Occipital lobe (tissue), 2 donors: ENCODE data around the gene SMOC2. TPM values are rescaled to one million over a fixed set of nuclear protein-coding genes. Genes with fewer than 3 reads are reported as not detected.
"Not testable (repeated sequence)": the region's sequence is repeated elsewhere in the genome, so short reads cannot be mapped to it uniquely, and the experiment has no call there.

Experiments
- DNase-seq: peaks from one replicate; lab custom pipeline; 2025; lab: John Stamatoyannopoulos, UW
- total RNA-seq: library from RNA; depleted of rRNA; stranded (reverse); fragments of >200 nt; gene quantifications from one replicate; pipeline ENCODE4 v1.2.3, GENCODE V29; 2014

The SMOC2 gene
- total RNA-seq, 1 donor from 2014 or later, result 1.2 TPM

DNA sequence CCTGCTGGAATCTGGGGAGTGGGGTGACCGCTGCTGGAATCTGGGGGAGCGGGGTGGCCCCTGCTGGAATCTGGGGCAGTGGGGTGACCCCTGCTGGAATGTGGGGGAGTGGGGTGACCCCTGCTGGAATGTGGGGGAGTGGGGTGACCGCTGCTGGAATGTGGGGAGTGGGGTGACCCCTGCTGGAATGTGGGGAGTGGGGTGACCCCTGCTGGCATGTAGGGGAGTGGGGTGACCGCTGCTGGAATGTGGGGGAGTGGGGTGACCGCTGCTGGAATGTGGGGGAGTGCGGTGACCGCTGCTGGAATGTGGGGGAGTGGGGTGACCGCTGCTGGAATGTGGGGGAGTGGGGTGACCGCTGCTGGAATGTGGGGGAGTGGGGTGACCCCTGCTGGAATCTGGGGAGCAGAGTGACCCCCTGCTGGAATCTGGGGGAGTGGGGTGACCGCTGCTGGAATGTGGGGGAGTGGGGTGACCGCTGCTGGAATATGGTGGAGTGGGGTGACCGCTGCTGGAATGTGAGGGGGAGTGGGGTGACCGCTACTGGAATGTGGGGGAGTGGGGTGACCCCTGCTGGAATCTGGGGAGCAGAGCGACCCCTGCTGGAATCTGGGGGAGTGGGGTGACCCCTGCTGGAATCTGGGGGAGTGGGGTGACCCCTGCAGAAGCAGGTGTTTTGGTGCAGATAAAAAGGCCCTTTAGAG, 97.4 kb downstream of the SMOC2 start:
- not testable (repeated sequence) for DNase-seq

DNA sequence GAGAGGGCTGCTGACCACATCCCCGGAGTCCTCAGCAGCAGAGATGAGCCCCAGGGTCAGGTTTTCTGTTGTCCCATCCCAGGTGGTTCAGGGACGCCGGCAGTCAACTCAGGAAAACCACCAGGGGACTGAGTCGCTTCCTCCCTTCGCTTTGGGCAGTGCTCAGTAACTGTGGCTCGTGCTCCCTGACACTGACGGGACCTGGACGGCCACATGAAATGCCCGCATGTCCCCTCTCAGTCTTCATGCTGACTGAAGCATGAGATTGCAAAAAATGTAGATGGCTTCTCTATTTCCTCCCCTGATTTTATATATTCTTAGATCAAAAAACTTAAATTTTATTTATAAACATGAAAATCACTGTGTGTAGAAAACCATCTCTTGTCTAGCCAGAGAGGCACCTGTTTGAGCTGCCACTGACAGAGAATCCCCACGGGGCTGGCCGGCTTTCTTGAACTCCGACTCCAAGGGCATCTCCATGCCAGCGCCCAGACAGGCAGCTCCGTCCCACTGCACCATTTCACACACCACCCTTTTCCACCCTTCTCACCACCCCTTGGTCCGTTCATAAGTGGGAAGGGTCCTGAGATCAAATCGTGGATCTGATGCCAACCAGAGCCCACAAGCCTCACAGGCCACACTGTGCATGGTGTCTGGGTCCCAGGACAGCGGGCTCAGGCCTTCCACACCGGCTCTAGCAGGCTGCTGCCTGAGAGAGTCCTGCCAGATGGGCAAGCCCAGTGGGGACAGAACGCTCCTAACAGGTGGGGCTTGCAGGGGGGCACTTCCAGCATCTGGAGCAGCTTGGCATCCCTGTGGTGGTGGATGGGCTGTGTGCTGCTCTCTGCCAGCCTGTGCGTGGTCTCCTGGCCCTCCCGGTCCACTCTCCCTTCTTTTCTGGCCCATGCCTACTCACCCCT, 98.2 kb downstream of the SMOC2 start:
- no peak for DNase-seq

DNA sequence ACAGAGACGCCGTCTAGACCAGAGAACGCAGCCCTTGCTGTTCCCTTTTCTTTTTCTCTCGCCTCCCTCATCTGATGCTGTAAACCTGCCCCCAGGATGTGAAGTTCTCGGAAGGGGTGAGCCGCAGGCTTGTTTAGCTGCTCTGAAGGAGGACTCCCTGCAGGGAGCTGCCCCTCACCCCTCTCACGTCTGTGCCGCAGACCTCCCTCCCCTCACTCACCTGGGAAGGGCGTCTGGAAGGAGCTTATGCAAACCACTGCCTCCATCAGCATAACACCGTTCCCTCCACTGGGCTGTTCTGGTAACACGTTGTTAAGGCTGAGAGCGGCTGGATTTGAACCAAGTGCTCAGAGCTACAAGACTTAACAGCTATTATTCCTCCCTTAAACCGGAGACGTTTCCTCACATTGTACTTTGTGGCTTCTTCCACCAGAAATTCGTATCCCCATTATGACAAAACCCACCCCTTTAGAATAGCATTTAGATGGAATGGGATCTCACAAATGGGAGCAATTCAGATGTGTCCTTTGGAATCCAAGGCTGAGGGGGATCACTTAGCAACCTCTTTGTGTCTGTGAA, 99.8 kb downstream of the SMOC2 start:
- no peak for DNase-seq

DNA sequence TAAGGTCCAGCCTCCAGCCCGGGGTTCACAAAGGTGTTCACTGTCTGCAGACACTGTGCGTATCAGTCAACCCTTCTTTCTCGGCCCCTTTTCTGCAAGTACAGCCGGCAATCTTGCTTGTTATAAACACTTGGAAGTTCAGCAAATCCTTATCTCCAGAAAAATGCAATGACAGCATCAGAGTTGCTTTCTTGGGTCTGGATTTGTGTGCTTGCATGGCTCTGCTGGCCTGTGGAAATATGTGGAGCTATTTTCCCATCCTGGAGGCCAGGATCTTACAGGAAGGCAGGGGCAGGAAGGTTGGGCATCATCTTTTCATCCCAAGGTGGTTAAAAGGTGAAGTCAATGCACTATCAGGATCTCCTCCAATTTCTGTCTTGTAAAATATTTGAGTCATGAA, 100.3 kb downstream of the SMOC2 start:
- no peak for DNase-seq

DNA sequence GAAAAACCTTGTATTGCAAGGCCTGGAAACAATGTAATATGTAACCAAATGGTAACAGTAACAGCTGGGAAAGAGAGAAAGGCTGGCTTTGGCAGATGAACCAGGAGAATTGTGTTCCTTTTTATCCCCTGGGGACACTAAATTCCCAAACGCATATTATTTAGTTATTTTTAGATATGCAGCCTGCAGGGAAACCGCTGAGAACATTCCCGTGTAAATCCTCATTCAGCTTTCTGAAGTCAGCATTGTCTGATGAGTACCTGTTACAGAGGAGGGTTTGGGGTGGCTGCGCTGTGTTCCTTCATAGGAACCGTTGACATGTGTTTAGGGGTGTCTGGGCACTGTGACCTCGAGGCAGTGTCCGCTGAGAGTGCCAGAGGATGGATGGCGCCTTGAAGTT, 101.3 kb downstream of the SMOC2 start:
- no peak for DNase-seq

DNA sequence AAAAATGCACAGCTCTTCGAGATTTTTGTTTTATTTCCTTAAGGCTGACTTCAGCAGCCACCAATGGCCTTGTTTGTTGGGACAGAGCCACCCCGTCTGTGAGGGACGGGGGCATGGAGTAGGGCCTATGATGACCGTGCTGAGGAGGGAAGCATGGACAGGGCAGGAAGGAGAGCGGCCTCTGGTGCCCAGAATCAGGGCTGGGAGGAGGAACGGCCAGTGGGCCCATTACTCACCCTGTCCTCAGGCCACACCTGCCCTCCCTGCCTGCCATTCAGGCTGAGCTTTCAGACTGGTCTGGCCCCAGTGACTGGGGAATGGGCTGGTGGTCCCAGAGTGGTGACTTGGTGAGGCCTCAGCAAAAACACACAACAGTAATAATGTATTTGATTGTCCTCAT, 104.4 kb downstream of the SMOC2 start:
- no peak for DNase-seq

DNA sequence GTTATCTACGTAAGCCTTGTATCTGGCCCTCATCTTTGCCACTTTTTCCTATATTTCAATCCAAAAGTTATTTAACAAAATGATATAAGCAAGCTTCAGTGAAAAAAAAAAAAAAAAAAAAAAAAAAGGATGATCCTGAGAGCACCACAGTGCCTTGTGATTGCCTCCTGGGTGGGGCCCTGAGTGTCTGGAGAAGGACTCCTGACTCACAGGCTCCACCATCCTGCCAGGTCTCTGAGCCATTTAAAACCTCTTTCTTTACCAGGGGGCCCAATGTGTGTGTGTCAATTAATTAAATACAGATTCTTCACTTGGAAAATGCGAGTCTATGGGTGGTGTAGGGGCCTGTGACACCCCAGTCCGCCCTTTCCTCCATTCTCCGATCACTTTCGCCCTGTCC, 105.2 kb downstream of the SMOC2 start:
- DNase-seq, result no peak

DNA sequence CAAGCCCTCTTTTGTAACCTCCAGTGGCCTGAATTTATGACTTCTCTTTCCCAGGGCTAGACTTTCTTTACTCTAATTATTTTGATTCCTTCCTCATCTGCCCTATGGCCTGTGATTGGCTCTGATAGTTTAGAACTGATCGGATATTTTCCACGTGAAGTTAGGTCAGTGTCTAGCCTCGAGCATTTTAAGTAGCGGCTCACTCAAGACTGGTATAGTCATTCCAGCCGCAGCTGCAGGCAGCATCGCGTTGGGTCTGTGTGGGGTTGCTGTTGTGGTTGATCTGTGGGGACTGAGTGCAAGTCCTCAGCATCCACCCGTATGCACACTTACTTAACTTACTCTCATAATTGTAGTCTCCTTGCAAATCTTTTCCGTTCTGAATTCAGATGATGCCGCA, 105.7 kb downstream of the SMOC2 start:
- no peak for DNase-seq

DNA sequence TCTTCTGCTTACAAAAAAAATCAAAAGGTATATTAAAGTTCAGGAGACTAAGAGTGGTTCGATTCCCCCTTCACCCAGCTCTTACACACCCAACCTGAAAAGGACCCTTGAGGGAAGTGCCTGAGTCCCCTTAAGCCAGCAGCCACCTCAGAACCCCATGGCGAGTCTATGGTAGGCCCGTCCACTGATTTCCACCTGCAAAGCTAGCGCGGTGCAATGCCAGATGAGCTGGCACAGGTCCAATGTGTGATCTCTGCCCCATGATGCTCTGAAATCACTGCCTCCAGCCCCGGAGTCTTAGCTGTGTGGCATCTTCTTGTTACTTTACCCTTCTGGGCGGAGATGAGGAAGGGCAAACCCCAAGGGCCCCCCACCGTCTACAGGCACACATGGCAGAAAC, 109.3 kb downstream of the SMOC2 start:
- no peak for DNase-seq

DNA sequence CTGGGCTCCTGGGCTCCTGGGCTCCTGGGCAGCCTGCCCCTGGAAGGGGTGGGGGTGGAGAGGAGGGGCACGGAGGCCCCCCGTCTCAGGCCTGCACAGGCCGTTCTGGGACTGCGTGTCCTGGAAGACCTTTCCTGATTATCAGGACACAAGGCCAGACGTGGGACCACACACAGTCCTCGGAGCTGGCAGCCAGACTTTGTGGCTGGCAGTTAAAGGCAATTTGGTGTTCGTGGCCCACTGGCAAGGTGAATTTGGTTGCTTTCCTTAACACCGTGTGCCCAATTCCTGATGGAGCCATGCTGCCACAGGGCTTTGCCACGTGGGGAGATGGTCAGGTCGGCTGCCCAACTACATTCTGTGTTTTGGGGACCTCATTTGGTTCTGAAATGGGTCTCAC, 113.5 kb downstream of the SMOC2 start:
- DNase-seq, result no peak

DNA sequence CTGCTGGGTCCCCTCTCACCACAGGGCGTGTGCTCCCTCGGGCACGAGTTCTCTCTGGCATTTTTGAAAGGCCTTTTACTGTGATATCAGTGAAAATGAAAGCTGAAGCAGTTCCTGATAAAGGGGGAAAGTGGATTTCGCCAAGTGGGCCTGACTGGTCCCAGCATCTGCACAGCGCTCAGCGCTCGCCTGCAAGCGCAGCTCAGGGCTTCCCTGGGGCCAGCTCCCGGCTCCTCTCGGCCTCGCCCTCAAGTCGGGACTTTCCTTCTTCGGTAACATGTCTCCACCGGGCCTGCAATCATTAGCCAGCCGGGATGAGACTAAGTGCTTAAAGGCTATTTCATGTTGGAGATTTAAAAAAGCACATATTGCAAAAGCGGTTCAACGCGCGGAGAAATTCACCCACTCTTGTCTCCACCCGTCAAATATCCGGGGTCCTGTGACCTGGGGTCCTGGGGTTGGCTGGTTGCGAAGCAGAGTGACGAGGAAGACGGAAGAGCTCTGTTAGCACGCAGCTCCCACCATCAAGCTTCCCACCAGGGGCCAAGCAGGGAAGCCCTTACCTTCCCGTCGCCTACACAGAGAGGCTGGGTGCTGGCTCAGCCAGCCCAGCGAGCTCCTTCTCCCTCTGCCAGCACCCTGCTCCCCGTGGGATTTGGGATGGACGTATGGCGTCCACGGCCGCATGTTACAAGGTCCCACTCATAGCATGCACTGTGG, 114.1 kb downstream of the SMOC2 start:
- no peak for DNase-seq

DNA sequence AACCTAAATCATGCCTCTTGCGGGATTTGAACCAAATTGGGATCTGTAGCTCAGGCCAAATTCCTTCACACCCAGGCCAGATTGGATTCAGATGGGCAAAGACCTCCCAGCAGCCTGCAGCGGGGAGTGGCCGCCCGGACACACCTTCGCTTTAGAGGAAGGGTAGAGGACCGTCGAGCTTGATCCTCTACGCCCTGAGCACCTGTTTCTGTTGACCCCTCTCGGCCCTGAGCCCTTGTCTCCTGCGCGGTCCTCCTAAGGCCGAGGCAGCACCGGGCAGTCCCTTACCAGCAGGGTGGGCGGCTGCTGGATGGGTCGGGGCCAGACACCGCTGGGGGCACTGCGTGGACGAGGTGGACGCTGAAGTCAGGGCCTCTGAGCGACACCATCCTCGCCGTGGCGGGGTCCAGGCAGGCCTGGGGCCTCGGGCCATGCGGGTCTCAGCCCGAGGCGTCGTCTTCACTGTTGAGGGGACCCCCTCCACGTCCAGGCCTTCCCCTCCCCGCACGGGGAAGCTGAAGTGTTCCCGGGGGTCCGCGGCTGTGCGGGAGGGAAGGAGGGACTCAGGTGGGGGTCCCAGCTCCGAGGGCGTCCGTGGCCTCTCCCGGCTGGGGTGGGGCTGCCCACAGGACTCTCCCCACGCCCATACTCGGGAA, 114.8 kb downstream of the SMOC2 start:
- DNase-seq, result no peak

DNA sequence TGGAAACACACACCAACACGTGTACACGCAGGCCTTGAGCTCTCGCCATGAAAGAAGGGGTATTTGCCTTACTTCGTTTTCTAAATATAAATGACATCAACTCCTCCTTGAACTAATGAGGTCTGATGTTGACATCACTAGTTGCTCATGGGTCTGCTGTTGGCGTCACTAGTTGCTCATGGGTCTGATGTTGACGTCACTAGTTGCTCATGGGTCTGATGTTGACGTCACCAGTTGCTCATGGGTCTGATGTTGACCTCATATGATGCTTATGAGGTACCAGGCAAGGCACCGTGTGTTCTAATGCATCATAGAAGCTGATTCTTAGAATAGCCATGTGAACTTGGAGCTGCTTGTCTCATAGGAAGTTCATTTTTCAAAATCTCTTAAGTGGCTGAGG, 116.5 kb downstream of the SMOC2 start:
- no peak for DNase-seq

DNA sequence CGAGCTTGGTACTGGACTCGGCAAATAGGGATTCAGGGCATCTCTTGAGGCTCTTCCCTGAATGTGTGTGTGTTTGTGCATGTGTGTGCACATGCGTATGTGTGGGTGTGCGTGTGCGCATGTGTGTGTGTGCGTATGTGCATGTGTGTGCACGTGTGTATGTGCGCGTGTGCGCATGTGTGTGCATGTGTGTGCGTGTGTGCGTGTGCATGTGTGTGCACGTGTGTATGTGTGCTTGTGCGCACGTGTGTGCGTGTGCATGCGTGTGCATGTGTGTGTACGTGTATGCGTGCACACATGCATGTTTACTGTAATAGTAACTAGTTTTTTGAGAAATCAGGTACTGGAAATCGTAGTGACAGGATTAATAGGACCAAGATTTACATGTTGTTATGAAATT, 117.7 kb downstream of the SMOC2 start:
- DNase-seq, result no peak

DNA sequence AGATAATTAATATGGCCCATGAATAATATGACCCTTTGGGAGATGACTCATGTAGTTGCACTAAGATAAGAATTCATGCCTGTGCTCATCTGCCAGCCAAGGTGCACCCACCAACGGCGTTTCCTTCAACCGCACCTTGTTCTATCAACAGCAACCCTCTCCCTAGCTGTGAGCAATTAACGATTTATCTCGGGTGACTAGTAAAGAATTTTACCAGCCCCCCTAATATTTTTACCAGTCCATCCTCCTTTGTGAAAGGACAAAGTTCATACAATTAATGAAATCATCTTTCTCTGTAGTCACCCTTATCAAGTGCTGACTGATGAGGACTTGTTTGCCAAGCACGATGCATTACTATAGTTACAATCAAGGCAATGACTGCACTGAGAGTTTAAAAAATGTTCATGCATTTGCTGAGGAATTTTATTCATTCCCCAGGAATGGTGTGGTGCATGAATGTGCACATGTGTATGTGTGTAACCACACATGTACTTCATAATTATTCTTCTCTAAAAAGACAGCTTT, 118.7 kb downstream of the SMOC2 start:
- DNase-seq, result no peak

DNA sequence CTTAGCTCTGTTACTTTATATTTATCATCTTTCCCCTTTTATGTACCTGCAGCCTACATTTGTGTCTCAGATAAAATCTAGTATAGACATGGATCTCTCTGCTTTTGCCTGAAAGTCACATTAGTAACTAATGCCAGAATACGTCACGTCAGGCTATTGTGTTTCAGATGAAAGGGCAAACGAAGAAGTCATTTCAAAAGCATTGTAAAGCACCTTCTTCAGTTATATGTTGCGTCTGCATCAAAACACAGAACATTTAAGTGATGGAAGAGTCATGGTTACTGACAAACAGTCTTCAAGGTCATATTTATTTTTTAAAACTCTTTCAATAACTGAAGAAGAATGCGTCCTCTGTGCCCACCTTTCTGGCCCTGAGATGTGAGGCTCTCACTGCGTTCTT, 119.1 kb downstream of the SMOC2 start:
- no peak for DNase-seq

DNA sequence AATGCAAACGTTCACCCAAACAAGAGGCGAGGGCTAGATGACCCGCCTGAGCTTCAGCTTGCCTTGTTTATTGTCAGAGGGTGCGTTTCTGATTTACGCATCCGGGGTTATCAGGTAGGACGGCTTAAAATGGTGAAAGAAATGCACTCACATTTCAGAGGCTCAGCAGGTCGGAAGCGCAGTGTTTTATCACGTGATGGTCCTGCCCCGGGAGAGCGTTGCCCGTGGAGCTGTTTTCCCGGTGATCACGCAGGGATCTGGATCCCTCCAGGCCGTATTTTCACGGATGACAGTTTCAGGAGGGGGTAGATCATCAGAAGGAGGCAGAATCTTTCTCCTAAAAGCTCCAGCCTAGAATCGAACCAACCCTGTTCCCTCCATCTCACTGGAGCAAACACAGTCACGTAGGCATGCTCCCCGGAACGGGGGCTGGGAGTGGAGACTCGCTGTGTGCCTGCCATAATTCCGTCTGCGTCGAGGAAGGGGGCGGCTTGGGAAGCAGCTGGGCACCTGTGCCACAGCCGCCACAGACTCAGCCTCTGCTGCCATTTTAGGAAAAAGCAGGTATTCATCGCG, 121.7 kb downstream of the SMOC2 start:
- no peak for DNase-seq

DNA sequence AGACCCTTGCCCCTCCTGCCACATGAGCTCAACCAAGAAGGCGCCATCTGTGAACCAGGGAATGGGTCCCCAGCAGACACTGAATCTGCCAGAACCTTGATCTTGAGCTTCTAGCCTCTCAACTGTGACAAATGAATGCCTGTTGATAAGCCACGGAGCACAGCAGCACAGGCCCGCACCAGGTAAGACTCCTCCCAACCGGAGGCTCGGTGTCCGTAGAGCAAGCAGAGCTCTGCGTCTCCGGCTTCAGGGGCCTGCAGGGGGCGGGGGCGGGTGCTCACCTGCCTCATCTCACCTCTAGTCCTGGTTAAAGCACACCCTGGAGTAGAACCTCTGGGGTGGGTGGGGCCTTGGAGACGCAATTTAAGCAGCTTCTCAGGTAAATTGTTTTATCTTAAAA, 122.7 kb downstream of the SMOC2 start:
- no peak for DNase-seq

DNA sequence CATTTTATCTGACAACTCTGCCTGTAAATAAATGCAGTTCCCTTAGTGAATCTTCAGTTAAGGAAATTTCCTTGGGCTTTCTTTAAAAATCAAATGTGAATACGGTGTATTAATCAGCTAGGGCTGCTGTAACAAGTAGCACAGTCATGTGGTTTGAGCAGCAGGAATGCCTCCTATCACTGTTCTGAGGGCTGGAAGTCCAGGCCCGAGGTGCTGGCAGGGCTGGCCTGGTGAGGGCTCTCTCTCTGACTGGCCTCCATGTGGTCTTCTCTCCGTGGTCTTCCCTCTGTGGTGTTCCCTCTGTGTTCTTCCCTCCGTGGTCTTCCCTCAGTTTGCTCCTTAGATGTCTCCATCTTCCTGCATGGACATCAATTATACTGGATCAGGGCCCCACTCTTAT, 124.1 kb downstream of the SMOC2 start:
- no peak for DNase-seq

DNA sequence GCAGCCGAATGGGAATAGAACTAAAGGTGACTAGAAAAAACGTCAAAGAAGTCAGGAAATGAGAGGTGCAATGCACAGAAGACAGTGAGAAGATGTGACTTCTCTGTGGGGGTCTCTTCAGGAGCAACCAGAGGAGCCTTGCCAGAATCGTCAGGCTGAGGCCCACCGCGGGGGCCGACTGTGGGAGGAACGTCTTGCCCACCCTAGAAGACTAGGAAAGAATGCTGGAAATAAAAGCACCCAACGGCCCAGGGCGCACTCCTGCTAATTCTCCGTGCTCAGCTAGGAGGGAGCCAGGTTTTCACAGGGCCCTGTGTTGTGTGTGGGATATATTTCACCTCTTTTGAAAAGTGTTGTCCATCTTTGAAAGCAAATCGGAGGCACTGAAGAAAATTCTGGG, 129.2 kb downstream of the SMOC2 start:
- DNase-seq, result no peak

DNA sequence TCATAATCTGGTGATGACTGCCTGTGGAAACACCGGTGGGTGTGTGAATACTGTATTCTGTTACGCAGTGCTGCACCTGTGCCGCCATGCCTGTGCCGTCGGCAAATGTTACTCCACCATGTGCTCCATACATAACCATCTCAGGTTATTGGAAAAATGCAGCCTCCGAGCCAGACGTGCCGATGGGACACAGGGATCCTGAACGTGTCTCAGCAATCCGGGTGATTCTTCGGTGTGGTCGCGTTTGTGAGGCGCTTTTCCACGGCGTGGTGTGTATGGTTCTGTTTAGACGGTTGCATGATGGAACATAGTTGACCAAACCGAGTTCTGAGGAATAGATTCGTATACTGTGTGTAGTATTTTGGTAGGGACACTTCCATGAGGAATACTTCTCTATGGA, 130.3 kb downstream of the SMOC2 start:
- DNase-seq, result no peak
